Muscle of back (tissue), 13 donors: ENCODE data around the gene HSPA1L. TPM values are rescaled to one million over a fixed set of nuclear protein-coding genes. Genes with fewer than 3 reads are reported as not detected.
"Not testable (repeated sequence)": the region's sequence is repeated elsewhere in the genome, so short reads cannot be mapped to it uniquely, and the experiment has no call there.

Experiments
- DNase-seq, 3 donors: peaks; one replicate each; pipeline versions ENCODE4 v3.0.0 to v3.0.0-alpha.2; 2013
- long read RNA-seq, 9 donors: transcript quantifications; one replicate each; lab custom pipeline, GENCODE V29; 2026
- polyA plus RNA-seq, 10 donors: library from polyadenylated mRNA; unstranded; fragments of 120-200 nt; gene quantifications; one replicate each; pipeline ENCODE4 v1.2.1, GENCODE V29; 2013; ENCODE audit not compliant: insufficient read length in 10 of 10

HSPA1L gene
- 1 to 10 TPM; 3.3 to 4.3 (median 3.9) TPM for polyA plus RNA-seq
- long read RNA-seq, donor 1, partial matches to known transcripts: 0 of 1 reads
- long read RNA-seq, donor 1, other reads (novel, unspliced or antisense): 0 of 1 reads
- long read RNA-seq, donor 2, partial matches to known transcripts: 0 of 1 reads
- long read RNA-seq, donor 2, other reads (novel, unspliced or antisense): 0 of 1 reads
- long read RNA-seq, donor 3: 0 reads
- long read RNA-seq, donor 4, partial matches to known transcripts: 193 of 339 reads
- long read RNA-seq, donor 4, other reads (novel, unspliced or antisense): 146 of 339 reads
- long read RNA-seq, donor 5, partial matches to known transcripts: 307 of 617 reads
- long read RNA-seq, donor 5, other reads (novel, unspliced or antisense): 310 of 617 reads
- long read RNA-seq, donor 6, partial matches to known transcripts: 0 of 1 reads
- long read RNA-seq, donor 6, other reads (novel, unspliced or antisense): 0 of 1 reads
- long read RNA-seq, donor 7, partial matches to known transcripts: 64 of 66 reads
- long read RNA-seq, donor 7, other reads (novel, unspliced or antisense): 0 of 66 reads
- long read RNA-seq, donor 8: 0 reads
- long read RNA-seq, donor 9: 0 reads

- DNase-seq: peak; percentile 98
Observed at GRCh38 chr6:31815025-31815838, at the start of gene HSPA1L, which contains the start of gene HSPA1A. Gene HSPA1L, minus strand, starts transcription at chr6:31815283. Its CDS starts 3,311 bp downstream, at chr6:31811972. Gene HSPA1A, plus strand, starts transcription at chr6:31815543. Its CDS starts 214 bp downstream, at chr6:31815757.

GRCh38 chr6:31864818-31865204 lies 49.7 kb upstream of the HSPA1L start:
- DNase-seq: no peak

- not testable (repeated sequence) for DNase-seq
Observed at GRCh38 chr6:31864123-31864562, 49.1 kb upstream of the HSPA1L start.

DNA sequence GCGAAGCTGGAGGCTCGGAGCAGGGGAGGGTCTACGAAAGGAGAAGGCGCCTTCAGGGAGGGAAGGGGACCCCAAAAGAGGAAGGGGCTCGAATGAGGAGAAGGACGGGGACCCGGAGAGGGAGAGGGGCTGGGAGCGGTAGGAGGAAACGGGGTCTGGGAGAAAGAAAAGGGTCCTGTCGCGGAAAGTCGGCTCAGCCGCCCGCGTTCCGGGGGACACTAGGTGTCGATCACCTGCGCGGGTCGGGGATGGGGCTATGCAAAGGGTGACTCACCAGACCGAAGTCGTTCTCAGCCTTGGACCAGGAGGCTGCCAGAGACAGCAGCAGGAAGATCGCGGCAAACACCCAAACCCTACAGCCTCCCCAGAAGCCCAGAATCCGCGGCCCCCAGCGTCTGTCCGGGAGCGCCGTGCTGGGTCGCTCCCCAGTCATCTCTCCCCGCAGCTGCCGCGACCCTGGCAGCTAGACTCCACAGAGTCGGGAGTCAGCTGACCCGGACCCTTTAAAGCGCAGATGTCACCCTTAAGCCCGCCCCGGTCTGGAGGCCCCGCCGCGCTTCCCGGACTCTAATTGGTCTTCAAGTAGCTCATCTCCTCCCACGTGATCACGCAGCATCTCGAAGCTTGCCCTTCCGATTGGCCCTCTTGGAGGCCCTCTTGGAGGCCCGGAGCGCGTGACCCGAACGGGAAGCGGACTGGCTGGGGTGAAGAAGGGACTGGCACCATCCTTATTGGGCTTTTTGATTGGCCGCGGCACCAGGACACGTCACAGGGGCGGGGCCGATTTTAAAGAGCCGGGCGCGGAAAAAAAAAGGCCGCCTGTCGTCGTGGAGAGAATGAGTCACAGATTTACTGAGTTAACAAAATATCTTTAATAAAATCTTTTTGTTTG lies 47.5 kb upstream of the HSPA1L start, which contains the start of gene NEU1:
TSS of gene NEU1 (minus strand) at position 478 of the 892 bp plus-strand sequence. CDS start at position 433, 45 bp downstream.
- peak; percentile 100 for DNase-seq

GRCh38 chr6:31861919-31862343 lies 46.8 kb upstream of the HSPA1L start:
- DNase-seq: no peak

- no peak for DNase-seq
Observed at GRCh38 chr6:31861150-31861549, 46.1 kb upstream of the HSPA1L start.

- no peak for DNase-seq
Observed at GRCh38 chr6:31860349-31860748, 45.3 kb upstream of the HSPA1L start.

DNA sequence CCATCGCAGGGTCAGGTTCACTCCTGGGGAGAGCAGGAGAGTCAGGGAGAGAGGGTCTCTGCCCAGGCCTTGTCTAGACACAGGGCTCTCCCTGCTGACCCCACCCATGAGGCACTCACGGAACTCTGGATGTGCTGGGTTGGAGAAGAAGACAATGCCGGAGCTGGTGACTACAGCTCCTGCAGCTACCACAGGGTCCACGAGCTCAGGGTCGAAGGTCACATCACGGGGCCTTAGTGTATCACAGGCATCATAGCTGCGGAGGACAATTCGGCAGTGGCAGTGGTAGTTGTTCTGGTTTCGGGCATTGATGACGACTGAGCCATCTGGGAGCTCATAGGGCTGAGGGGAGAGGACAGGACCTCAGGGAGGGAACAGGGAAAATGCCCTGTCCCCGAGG lies 44.8 kb upstream of the HSPA1L start:
- no peak for DNase-seq

DNA sequence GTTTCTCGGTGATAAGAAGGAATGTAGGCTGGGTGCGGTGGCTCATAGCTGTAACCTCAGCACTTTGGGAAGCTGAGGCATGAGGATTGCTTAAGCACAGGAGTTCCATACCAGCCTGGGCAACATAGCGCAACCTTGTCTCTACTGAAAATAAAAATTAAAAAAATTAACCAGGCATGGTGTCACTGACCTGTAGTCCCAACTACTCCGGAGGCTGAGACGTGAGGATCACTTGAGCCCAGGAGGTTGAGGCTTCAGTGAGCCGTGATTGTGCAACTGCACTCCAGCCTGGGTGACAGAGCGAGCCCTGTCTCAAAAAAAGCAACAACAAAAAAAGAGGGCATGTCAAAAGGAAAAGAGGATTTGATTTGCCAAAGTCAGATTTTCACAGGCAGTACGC lies 43.6 kb upstream of the HSPA1L start:
- no peak for DNase-seq

DNA sequence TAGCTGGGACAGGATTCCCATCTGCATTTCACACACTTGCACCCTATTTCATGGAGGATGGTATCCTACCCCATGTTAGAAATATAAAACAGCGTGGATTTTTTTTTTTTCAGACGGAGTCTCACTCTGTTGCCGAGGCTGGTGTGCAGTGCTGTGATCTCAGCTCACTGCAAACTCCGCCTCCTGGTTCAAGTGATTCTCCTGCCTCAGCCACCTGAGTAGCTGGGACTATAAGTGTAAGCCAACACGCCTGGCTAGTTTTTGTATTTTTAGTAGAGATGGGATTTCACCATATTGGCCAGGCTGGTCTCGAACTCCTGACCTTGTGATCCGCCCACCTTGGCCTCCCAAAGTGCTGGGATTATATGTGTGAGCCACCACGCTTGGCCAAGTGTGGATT lies 42.7 kb upstream of the HSPA1L start:
- DNase-seq: not testable (repeated sequence)

DNA sequence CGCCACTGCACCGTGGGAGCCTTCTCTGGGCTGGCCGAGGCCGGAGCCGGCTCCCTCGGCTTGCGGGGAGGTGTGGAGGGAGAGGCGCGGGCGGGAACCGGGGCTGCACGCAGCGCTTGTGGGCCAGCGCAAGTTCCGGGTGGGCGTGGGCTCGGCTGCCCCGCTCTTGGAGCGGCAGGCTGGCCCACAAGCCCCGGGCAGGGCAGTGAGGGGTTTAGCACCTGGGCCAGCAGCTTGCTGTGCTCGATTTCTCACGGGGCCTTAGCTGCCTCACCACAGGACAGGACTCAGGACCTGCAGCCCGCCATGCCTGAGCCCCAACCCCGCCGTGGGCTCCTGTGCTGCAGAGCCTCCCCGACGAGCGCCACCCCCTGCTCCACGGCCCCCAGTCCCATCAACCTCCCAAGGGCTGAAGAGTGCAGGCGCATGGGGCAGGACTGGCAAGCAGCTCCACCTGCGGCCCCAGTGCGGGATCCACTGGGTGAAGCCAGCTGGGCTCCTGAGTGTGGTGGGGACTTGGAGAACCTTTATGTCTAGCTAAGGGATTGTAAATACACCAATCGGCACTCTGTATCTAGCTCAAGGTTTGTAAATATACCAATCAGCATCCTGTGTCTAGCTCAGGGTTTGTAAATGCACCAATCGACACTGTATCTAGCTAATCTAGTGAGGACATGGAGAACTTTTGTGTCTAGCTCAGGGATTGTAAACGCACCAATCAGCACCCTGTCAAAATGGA lies 37.1 kb upstream of the HSPA1L start:
- DNase-seq: not testable (repeated sequence)

- DNase-seq: no peak
Observed at GRCh38 chr6:31851485-31851832, 36.4 kb upstream of the HSPA1L start.

- no peak for DNase-seq
Observed at GRCh38 chr6:31850765-31851484, 35.8 kb upstream of the HSPA1L start.

GRCh38 chr6:31847276-31847978 lies 32.3 kb upstream of the HSPA1L start:
- no peak for DNase-seq

- no peak for DNase-seq
Observed at GRCh38 chr6:31844507-31844906, 29.4 kb upstream of the HSPA1L start.

GRCh38 chr6:31842053-31842452 lies 27.0 kb upstream of the HSPA1L start:
- DNase-seq: no peak

DNA sequence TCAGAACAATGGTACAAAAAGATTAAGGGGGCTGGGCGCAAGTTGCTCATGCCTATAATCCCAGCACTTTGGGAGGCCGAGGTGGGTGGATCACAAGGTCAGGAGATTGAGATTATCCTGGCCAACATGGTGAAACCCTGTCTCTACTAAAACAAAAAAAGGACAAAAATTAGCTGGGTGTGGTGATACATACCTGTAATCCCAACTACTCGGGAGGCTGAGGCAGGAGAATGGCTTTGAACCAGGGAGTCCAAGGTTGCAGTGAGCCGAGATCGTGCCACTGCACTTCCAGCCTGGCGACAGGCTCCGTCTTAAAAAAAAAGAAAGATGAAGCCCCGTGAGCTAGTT lies 24.7 kb upstream of the HSPA1L start:
- DNase-seq: not testable (repeated sequence)

- no peak for DNase-seq
Observed at GRCh38 chr6:31838968-31839367, 23.9 kb upstream of the HSPA1L start.

DNA sequence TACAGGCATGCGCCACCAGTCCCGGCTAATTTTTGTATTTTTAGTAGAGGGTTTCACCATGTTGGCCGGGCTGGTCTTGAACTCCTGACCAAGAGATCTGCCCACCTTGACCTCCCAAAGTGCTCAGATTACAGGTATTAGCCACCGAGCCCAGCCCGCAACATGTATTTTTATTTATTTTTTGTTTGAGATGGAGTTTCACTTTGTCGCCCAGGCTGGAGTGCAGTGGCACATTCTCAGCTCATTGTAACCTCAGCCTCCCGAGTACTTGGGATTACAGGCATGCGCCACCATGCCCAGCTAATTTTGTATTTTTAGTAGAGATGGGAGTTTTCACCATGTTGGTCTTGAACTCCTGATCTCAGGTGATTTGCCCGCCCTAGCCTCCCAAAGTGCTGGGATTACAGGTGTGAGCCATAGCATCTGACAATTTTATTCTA lies 23.1 kb upstream of the HSPA1L start:
- DNase-seq: not testable (repeated sequence)
